OCI-LY1 (cell line): ENCODE results near the gene MYB.

Source experiments
- H2AFZ ChIP-seq: fragments of 200-600 bp; sonication (generic), shearing (Covaris generic); 2 replicates; pipeline ENCODE4 v1.6.0; 2014; ENCODE audit warnings: antibody characterized with exemption, mild to moderate bottlenecking, low read length
- H3F3A ChIP-seq: fragments of 200-600 bp; sonication (generic), shearing (Covaris generic); 2 replicates; pipeline ENCODE4 v1.6.0; 2014; ENCODE audit warnings: mild to moderate bottlenecking, antibody characterized with exemption, low read length, moderate library complexity; ENCODE audit not compliant: insufficient read depth
- H3K27ac ChIP-seq: fragments of 200-600 bp; sonication (generic); 2 replicates; pipeline ENCODE4 v1.5.1; 2014; ENCODE audit warnings: low read length, mixed run types, mild to moderate bottlenecking, low read depth; ENCODE audit not compliant: poor library complexity, severe bottlenecking
- H3K27me3 ChIP-seq: fragments of 200-600 bp; sonication (generic); 2 replicates; pipeline ENCODE4 v1.6.0; 2014; ENCODE audit warnings: antibody characterized with exemption, mild to moderate bottlenecking, low read length, moderate library complexity; ENCODE audit not compliant: insufficient read depth
- H3K36me3 ChIP-seq: fragments of 200-600 bp; sonication (generic); 2 replicates; pipeline ENCODE4 v1.6.1; 2014; ENCODE audit warnings: mild to moderate bottlenecking, antibody characterized with exemption, low read length, moderate library complexity, mixed read lengths; ENCODE audit not compliant: insufficient read depth
- H3K4me1 ChIP-seq: fragments of 200-600 bp; sonication (generic); 2 replicates; pipeline ENCODE4 v1.5.1; 2014; ENCODE audit warnings: mild to moderate bottlenecking, low read length, moderate library complexity; ENCODE audit not compliant: insufficient read depth, severe bottlenecking
- H3K4me2 ChIP-seq: fragments of 200-600 bp; sonication (generic), shearing (Covaris generic); 2 replicates; pipeline ENCODE4 v1.6.1; 2014; ENCODE audit warnings: low read length
- H3K4me3 ChIP-seq: fragments of 200-600 bp; sonication (generic); 2 replicates; pipeline ENCODE4 v1.5.1; 2014; ENCODE audit warnings: low read length, low read depth, mild to moderate bottlenecking, mixed read lengths; ENCODE audit not compliant: poor library complexity, severe bottlenecking
- H3K79me2 ChIP-seq: fragments of 200-600 bp; shearing (Covaris generic); 2 replicates; pipeline ENCODE4 v1.6.1; 2016; ENCODE audit warnings: mixed run types, low read length, mixed read lengths; ENCODE audit not compliant: insufficient read depth
- H3K9ac ChIP-seq: fragments of 200-600 bp; sonication (generic), shearing (Covaris generic); 2 replicates; pipeline ENCODE4 v1.6.1; 2014; ENCODE audit warnings: mild to moderate bottlenecking, low read length, mixed read lengths
- H3K9me2 ChIP-seq: fragments of 200-600 bp; sonication (generic), shearing (Covaris generic); 2 replicates; pipeline ENCODE4 v1.6.1; 2014; ENCODE audit warnings: low read depth, mild to moderate bottlenecking, low read length, mixed read lengths
- H3K9me3 ChIP-seq: fragments of 200-600 bp; shearing (Covaris generic); 2 replicates; pipeline ENCODE4 v1.6.1; 2014; ENCODE audit warnings: low read length, mixed read lengths
- H4K20me1 ChIP-seq: fragments of 200-600 bp; sonication (generic), shearing (Covaris generic); 2 replicates; pipeline ENCODE4 v1.6.0; 2016; ENCODE audit warnings: mild to moderate bottlenecking, low read length; ENCODE audit not compliant: insufficient read depth
- CTCF ChIP-seq: fragments of 200-600 bp; sonication (generic), shearing (Covaris generic); IDR thresholded peaks from 2 replicates; pipeline ENCODE4 v1.5.1; 2017; ENCODE audit warnings: mild to moderate bottlenecking, antibody characterized with exemption, low read length, moderate library complexity, mixed read lengths
- EZH2 ChIP-seq: fragments of 200-600 bp; sonication (generic), shearing (Covaris generic); IDR thresholded peaks from 2 replicates; pipeline ENCODE4 v1.8.0; 2017; ENCODE audit warnings: borderline replicate concordance, mixed run types, mild to moderate bottlenecking, antibody characterized with exemption, low read length, moderate library complexity, mixed read lengths

MYB gene

GRCh38 chr6:135209803-135210202 is 28.7 kb downstream of the MYB start:
- Histone ChIP-seq H3K4me2 (no peak overlapping the region), H3K27ac (no peak overlapping the region), H3K4me3 (no peak overlapping the region), H3F3A (no peaks in the 10 kb centered on the region), H2AFZ (no peak overlapping the region), H3K27me3 (no peaks in the 10 kb centered on the region), H3K79me2 (no peaks in the 10 kb centered on the region), H3K9me2 (no peaks in the 10 kb centered on the region), H3K4me1 (no peaks in the 10 kb centered on the region), H3K9me3 (0 out of 2 replicates have a peak, but pooled peaks cover 4% of the 10 kb centered on the region), H4K20me1 (no peaks in the 10 kb centered on the region), H3K36me3 (peaks cover 67% of the 10 kb centered on the region), H3K9ac (no peak overlapping the region)
- TF ChIP-seq EZH2 = no peak
- TF ChIP-seq CTCF = no peak

- H3K9me3 ChIP-seq = 0 out of 2 replicates have a peak, but pooled peaks cover 4% of the 10 kb centered on the region
- H3K4me2 ChIP-seq = no peak overlapping the region
- no peaks in the 10 kb centered on the region for H3F3A ChIP-seq
- peaks cover 57% of the 10 kb centered on the region for H3K36me3 ChIP-seq
- no peaks in the 10 kb centered on the region for H3K79me2 ChIP-seq
- H4K20me1 ChIP-seq = no peaks in the 10 kb centered on the region
- H3K27me3 ChIP-seq = no peaks in the 10 kb centered on the region
- H3K4me1 ChIP-seq = no peaks in the 10 kb centered on the region
- TF ChIP-seq EZH2 (no peak), CTCF (no peak)
- no peak overlapping the region for H3K4me3 ChIP-seq
- no peak overlapping the region for H3K9ac ChIP-seq
- no peak overlapping the region for H3K27ac ChIP-seq
- no peak overlapping the region for H2AFZ ChIP-seq
- H3K9me2 ChIP-seq = no peaks in the 10 kb centered on the region
Measured at GRCh38 chr6:135210632-135211305, 29.7 kb downstream of the MYB start.

- no peaks in the 10 kb centered on the region for H3K79me2 ChIP-seq
- H3K4me1 ChIP-seq = no peaks in the 10 kb centered on the region
- H2AFZ ChIP-seq = no peak overlapping the region
- H3K36me3 ChIP-seq = peaks cover 54% of the 10 kb centered on the region
- no peak overlapping the region for H3K27ac ChIP-seq
- TF ChIP-seq EZH2 (no peak), CTCF (no peak)
- 0 out of 2 replicates have a peak, but pooled peaks cover 4% of the 10 kb centered on the region for H3K9me3 ChIP-seq
- H3K27me3 ChIP-seq = no peaks in the 10 kb centered on the region
- H3F3A ChIP-seq = no peaks in the 10 kb centered on the region
- H3K9ac ChIP-seq = no peak overlapping the region
- no peaks in the 10 kb centered on the region for H4K20me1 ChIP-seq
- no peak overlapping the region for H3K4me2 ChIP-seq
- H3K4me3 ChIP-seq = no peak overlapping the region
- no peaks in the 10 kb centered on the region for H3K9me2 ChIP-seq
Measured at GRCh38 chr6:135211306-135211702, 30.2 kb downstream of the MYB start.
